ENCODE results near the gene SH3RF1.

The SH3RF1 gene

GRCh38 chr4:169164669-169165415 lies 105.9 kb downstream of the SH3RF1 start:
- no peak for DNase-seq (ENCODE audit: low read depth, low spot score)

- DNase-seq (ENCODE audit: low read depth, low spot score) = no peak
These were observed 106.6 kb downstream of the SH3RF1 start for GRCh38 chr4:169163947-169164668.

GRCh38 chr4:169163495-169163894 lies 107.3 kb downstream of the SH3RF1 start:
- no peak for DNase-seq (ENCODE audit: low read depth, low spot score)

- no peak for DNase-seq (ENCODE audit: low read depth, low spot score)
These were observed 109.9 kb downstream of the SH3RF1 start for GRCh38 chr4:169160825-169161224.

GRCh38 chr4:169159624-169160171 lies 111.1 kb downstream of the SH3RF1 start:
- DNase-seq (ENCODE audit: low read depth, low spot score) = no peak

- DNase-seq (ENCODE audit: low read depth, low spot score) = no peak
These were observed 111.9 kb downstream of the SH3RF1 start for GRCh38 chr4:169158861-169159260.

GRCh38 chr4:169158046-169158445 lies 112.7 kb downstream of the SH3RF1 start:
- DNase-seq (ENCODE audit: low read depth, low spot score) = no peak

- DNase-seq (ENCODE audit: low read depth, low spot score) = no peak
These were observed 114.4 kb downstream of the SH3RF1 start for GRCh38 chr4:169156392-169156791.

GRCh38 chr4:169154121-169154520 lies 116.6 kb downstream of the SH3RF1 start:
- DNase-seq (ENCODE audit: low read depth, low spot score) = no peak

GRCh38 chr4:169153481-169154087 lies 117.2 kb downstream of the SH3RF1 start:
- no peak for DNase-seq (ENCODE audit: low read depth, low spot score)

GRCh38 chr4:169152899-169153298 lies 117.9 kb downstream of the SH3RF1 start:
- DNase-seq (ENCODE audit: low read depth, low spot score) = no peak

- no peak for DNase-seq (ENCODE audit: low read depth, low spot score)
These were observed 118.7 kb downstream of the SH3RF1 start for GRCh38 chr4:169152098-169152497.

GRCh38 chr4:169151671-169152070 lies 119.1 kb downstream of the SH3RF1 start:
- DNase-seq (ENCODE audit: low read depth, low spot score) = no peak

GRCh38 chr4:169150806-169151205 lies 120.0 kb downstream of the SH3RF1 start:
- no peak for DNase-seq (ENCODE audit: low read depth, low spot score)

GRCh38 chr4:169148885-169149284 lies 121.9 kb downstream of the SH3RF1 start:
- no peak for DNase-seq (ENCODE audit: low read depth, low spot score)

- DNase-seq (ENCODE audit: low read depth, low spot score) = no peak
These were observed 123.6 kb downstream of the SH3RF1 start for GRCh38 chr4:169147191-169147590.

GRCh38 chr4:169144061-169144600 lies 126.6 kb downstream of the SH3RF1 start:
- DNase-seq (ENCODE audit: low read depth, low spot score) = no peak

- no peak for DNase-seq (ENCODE audit: low read depth, low spot score)
These were observed 127.4 kb downstream of the SH3RF1 start for GRCh38 chr4:169143335-169143734.

GRCh38 chr4:169142906-169143305 lies 127.8 kb downstream of the SH3RF1 start:
- no peak for DNase-seq (ENCODE audit: low read depth, low spot score)

- no peak for DNase-seq (ENCODE audit: low read depth, low spot score)
These were observed 128.4 kb downstream of the SH3RF1 start for GRCh38 chr4:169142391-169142790.

GRCh38 chr4:169139021-169139420 lies 131.7 kb downstream of the SH3RF1 start:
- no peak for DNase-seq (ENCODE audit: low read depth, low spot score)

GRCh38 chr4:169137558-169137920 lies 133.2 kb downstream of the SH3RF1 start:
- no peak for DNase-seq (ENCODE audit: low read depth, low spot score)
